ENCODE measurements around the gene ARAP2. TPM values are rescaled to one million over a fixed set of nuclear protein-coding genes. Genes with fewer than 3 reads are reported as not detected.

The ARAP2 gene
- total and polyA plus RNA-seq, 11 donors: 0.38 to 17.0 (median 3.4) TPM

DNA sequence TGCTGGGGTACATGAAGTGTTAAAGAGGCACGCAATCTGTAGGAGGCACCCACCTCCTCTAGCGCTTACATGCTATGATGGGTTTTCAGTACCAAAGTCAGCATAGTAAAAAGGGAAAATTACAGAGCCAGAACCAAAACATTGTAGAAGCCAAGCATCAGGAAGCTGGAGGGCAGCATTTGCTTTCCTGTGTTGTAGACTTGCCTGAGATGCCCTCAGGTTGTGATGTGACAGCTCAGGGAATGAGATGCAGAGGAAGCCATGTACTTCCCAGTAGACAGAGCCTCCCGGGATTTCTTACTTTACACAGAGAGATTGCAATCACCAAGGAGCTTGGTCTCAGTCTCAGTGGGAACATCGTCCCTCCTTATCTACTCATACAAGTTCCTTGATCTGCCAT lies 161.5 kb downstream of the ARAP2 start:
- Histone ChIP-seq H3K27me3 (no peaks in the 10 kb centered on the region), H3K27ac (no peak overlapping the region), H3K4me3 (no peak overlapping the region), H3K36me3 (peaks cover 0 to 47% (median 0%) of the 10 kb centered on the region in 9 donors), H3K4me1 (no peaks in the 10 kb centered on the region), H3K9me3 (no peaks in the 10 kb centered on the region)
- intact Hi-C loops (cut with DNase I): no loop called here
- no peak for TF ChIP-seq POLR2A (IDR thresholded peaks at IDR 0.05)
- TF ChIP-seq, protein P1, sequence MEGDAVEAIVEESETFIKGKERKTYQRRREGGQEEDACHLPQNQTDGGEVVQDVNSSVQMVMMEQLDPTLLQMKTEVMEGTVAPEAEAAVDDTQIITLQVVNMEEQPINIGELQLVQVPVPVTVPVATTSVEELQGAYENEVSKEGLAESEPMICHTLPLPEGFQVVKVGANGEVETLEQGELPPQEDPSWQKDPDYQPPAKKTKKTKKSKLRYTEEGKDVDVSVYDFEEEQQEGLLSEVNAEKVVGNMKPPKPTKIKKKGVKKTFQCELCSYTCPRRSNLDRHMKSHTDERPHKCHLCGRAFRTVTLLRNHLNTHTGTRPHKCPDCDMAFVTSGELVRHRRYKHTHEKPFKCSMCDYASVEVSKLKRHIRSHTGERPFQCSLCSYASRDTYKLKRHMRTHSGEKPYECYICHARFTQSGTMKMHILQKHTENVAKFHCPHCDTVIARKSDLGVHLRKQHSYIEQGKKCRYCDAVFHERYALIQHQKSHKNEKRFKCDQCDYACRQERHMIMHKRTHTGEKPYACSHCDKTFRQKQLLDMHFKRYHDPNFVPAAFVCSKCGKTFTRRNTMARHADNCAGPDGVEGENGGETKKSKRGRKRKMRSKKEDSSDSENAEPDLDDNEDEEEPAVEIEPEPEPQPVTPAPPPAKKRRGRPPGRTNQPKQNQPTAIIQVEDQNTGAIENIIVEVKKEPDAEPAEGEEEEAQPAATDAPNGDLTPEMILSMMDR (IDR thresholded peaks at IDR 0.05): no peak
- DNase-seq: no peak
- ATAC-seq: no peak
- WGBS, 4 donors: 68 to 74% (median 72%) methylated on average over 4 of the region's 4 CpGs

DNA sequence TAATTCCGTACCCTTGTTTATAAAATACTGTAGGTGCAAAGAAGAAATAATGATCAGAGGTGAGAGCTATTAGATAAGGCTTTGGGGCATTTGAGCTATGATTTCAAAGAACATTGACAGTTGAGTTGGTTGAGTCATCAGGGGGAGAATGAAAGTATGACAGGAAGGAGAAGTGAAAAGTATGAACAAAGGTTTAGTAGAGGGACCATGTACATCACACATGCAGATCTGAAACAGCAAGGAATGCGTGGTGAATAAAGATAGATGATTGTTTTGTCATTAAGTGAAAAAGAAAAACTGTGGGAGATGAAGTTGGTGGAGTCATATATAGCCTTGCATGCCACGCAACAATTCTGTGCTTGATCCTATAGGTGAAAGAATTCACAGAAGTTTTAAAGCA lies 163.1 kb downstream of the ARAP2 start:
- Histone ChIP-seq H3K36me3 (peaks cover 0 to 52% (median 0%) of the 10 kb centered on the region in 9 donors), H3K4me3 (no peak overlapping the region), H3K27ac (no peak overlapping the region), H3K27me3 (no peaks in the 10 kb centered on the region), H3K4me1 (no peaks in the 10 kb centered on the region), H3K9me3 (no peaks in the 10 kb centered on the region)
- TF ChIP-seq, protein P1 (IDR thresholded peaks at IDR 0.05): no peak
- TF ChIP-seq POLR2A (IDR thresholded peaks at IDR 0.05): no peak
- no peak for ATAC-seq
- intact Hi-C loops (cut with DNase I): no loop called here
- no peak for DNase-seq
- WGBS, 4 donors: 83 to 88% (median 85%) methylated on average over 3 of the region's 3 CpGs

DNA sequence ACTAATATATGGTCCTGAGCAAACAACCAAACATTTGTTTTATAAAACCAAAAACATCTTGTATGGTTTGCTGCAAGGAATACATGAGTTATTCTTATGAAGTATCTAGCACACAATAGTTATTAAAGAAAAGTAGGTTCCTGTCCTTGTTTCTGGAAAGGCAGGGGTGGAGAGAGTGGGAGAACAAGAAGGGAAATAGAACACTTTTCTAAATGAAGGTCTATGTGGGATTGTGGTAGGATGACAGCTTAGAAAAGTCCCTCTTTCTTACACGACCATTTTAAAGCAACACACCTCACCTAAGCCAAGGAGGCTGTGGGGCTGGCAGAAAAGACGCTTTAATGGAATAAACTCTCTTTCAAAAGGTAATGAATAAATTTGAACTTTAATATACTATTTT lies 164.6 kb downstream of the ARAP2 start:
- H3K27ac ChIP-seq: no peak overlapping the region
- no peak for ATAC-seq
- H3K36me3 ChIP-seq: peaks cover 0 to 52% (median 0%) of the 10 kb centered on the region in 9 donors
- intact Hi-C loops (cut with DNase I): no loop called here
- H3K4me3 ChIP-seq: no peak overlapping the region
- H3K9me3 ChIP-seq: no peaks in the 10 kb centered on the region
- no peaks in the 10 kb centered on the region for H3K27me3 ChIP-seq
- 73 to 78% (median 75%) methylated on average over 2 of the region's 2 CpGs for WGBS, 4 donors
- no peak for TF ChIP-seq POLR2A (IDR thresholded peaks at IDR 0.05)
- TF ChIP-seq, protein P1 (IDR thresholded peaks at IDR 0.05): no peak
- no peaks in the 10 kb centered on the region for H3K4me1 ChIP-seq
- DNase-seq: no peak

DNA sequence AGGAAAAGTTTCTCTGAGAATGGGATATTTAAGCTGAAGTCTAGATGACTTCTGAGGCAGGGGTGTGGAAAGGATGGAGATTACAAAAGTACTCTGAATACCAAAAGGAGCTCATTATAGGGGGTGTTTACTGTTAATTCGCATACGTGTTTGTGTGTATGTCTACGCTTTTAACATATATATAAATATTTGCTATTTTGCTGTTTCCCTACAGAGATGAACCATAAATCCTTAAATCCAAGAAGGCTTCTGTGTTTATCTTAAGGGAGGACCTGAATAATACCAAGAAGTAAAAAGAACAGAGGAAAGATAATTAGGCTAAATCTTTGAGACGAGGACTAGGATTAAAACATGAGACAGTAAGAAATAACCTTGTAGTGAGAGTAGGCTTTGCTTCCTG lies 166.0 kb downstream of the ARAP2 start:
- DNase-seq (no peak), ATAC-seq (no peak)
- intact Hi-C loops (cut with DNase I): no loop called here
- H3K27me3 ChIP-seq: no peaks in the 10 kb centered on the region
- no peaks in the 10 kb centered on the region for H3K4me1 ChIP-seq
- 90 to 95% (median 91%) methylated on average over 4 of the region's 4 CpGs for WGBS, 4 donors
- H3K27ac ChIP-seq: no peak overlapping the region
- H3K9me3 ChIP-seq: no peaks in the 10 kb centered on the region
- H3K36me3 ChIP-seq: peaks cover 0 to 59% (median 0%) of the 10 kb centered on the region in 9 donors
- H3K4me3 ChIP-seq: no peak overlapping the region
- no peak for TF ChIP-seq POLR2A (IDR thresholded peaks at IDR 0.05)
- TF ChIP-seq, protein P1 (IDR thresholded peaks at IDR 0.05): no peak
